GM21360 (cell line): ENCODE results near the gene TRUB1.

Experiments
- ATAC-seq: cut with Tn5 transposase; IDR thresholded peaks from one replicate; pipeline ENCODE4 v1.9.1; 2021; ENCODE audit warnings: mild to moderate bottlenecking, moderate library complexity; ENCODE audit not compliant: unreplicated experiment

Gene TRUB1

GRCh38 chr10:114973997-114974396, 36.0 kb downstream of the TRUB1 start:
- ATAC-seq = no peak

- ATAC-seq = no peak
Measured at GRCh38 chr10:114974625-114975024, 36.6 kb downstream of the TRUB1 start.

- no peak for ATAC-seq
Measured at GRCh38 chr10:114975091-114975490, 37.1 kb downstream of the TRUB1 start.

- ATAC-seq = no peak
Measured at GRCh38 chr10:114982989-114983388, 45.0 kb downstream of the TRUB1 start.

- ATAC-seq = no peak
Measured at GRCh38 chr10:114987995-114988394, 50.0 kb downstream of the TRUB1 start.

- no peak for ATAC-seq
Measured at GRCh38 chr10:114990586-114990985, 52.6 kb downstream of the TRUB1 start.

- no peak for ATAC-seq
Measured at GRCh38 chr10:114990991-114991390, 53.0 kb downstream of the TRUB1 start.

- no peak for ATAC-seq
Measured at GRCh38 chr10:114992189-114992775, 54.3 kb downstream of the TRUB1 start.

- ATAC-seq = no peak
Measured at GRCh38 chr10:114995468-114996247, 57.7 kb downstream of the TRUB1 start.

- ATAC-seq = no peak
Measured at GRCh38 chr10:114996542-114996941, 58.5 kb downstream of the TRUB1 start.

- ATAC-seq = no peak
Measured at GRCh38 chr10:114998993-114999392, 61.0 kb downstream of the TRUB1 start.

GRCh38 chr10:115001506-115002381, 63.7 kb downstream of the TRUB1 start:
- peak; percentile 64 for ATAC-seq

GRCh38 chr10:115003396-115003795, 65.4 kb downstream of the TRUB1 start:
- ATAC-seq = no peak

GRCh38 chr10:115004236-115004862, 66.4 kb downstream of the TRUB1 start:
- ATAC-seq = no peak

- no peak for ATAC-seq
Measured at GRCh38 chr10:115005771-115006170, 67.8 kb downstream of the TRUB1 start.

- ATAC-seq = no peak
Measured at GRCh38 chr10:115018185-115018931, 80.4 kb downstream of the TRUB1 start.

GRCh38 chr10:115020449-115020848, 82.5 kb downstream of the TRUB1 start:
- ATAC-seq = no peak

- no peak for ATAC-seq
Measured at GRCh38 chr10:115022733-115023132, 84.7 kb downstream of the TRUB1 start.

GRCh38 chr10:115023715-115024114, 85.7 kb downstream of the TRUB1 start:
- no peak for ATAC-seq

- no peak for ATAC-seq
Measured at GRCh38 chr10:115024371-115024770, 86.4 kb downstream of the TRUB1 start.
